ENCODE data around the gene KSR2. TPM values are rescaled to one million over a fixed set of nuclear protein-coding genes. Genes with fewer than 3 reads are reported as not detected.
"Not testable (repeated sequence)": the region's sequence is repeated elsewhere in the genome, so short reads cannot be mapped to it uniquely, and the experiment has no call there.

Gene KSR2
- total and polyA plus RNA-seq, 4 donors: 0.09 to 1.8 (median 0.37) TPM

DNA sequence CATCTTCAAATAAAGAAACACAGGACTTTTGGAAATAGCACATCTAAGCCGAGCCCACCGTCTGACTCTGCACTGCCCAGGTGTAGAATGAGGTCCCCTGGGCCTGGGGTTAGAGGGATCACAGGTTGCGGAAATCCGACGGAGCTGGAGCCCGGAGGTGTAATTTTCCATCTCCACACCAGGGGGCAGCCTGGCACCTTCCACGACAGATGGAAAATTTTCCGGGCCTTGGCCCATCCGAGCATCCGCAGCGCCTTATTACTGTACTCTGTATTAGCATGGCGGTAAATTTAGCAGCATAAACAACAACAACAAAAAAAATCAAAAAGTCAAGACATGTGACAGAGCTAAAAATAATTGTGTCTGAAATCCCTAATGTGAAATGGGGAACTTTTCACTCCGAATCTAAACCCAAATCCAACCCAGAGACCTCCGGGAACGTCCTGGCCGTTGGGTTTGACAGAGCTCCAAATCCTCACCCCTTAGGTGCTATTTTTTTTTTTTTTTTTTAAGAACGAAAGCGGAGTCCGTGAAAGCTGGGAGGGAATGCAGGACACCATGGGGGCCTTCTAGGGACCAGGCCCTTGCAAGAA lies 93.9 kb downstream of the KSR2 start:
- peak; percentile 70 to 74 (median 72) for DNase-seq
- Histone ChIP-seq H3K27me3 (ENCODE audit: control insufficient read depth in 3 of 3, insufficient read depth in 3 of 3, low read length in 2 of 3) (no peaks in the 10 kb centered on the region), H3K9me3 (ENCODE audit: control insufficient read depth in 4 of 4, insufficient read depth in 3 of 4, low read length in 3 of 4) (no peaks in the 10 kb centered on the region), H3K27ac (ENCODE audit: low read depth in 1 of 2, low read length in 1 of 2) (no peak overlapping the region), H3K9ac (ENCODE audit: insufficient read depth in 1 of 2, low read length in 2 of 2) (no peak overlapping the region), H3K36me3 (ENCODE audit: control insufficient read depth in 4 of 4, insufficient read depth in 4 of 4, low read length in 4 of 4) (no peaks in the 10 kb centered on the region), H3K4me1 (ENCODE audit: control insufficient read depth in 5 of 5, insufficient read depth in 5 of 5, low read length in 5 of 5) (no peaks in the 10 kb centered on the region), H3K4me3 (no peak overlapping the region)
- peak; percentile 83 for ATAC-seq (ENCODE audit: insufficient read depth, low FRiP score)
- WGBS, 2 donors: 26 to 32% methylated on average over 19 of the region's 19 CpGs
- TF ChIP-seq, protein P1, sequence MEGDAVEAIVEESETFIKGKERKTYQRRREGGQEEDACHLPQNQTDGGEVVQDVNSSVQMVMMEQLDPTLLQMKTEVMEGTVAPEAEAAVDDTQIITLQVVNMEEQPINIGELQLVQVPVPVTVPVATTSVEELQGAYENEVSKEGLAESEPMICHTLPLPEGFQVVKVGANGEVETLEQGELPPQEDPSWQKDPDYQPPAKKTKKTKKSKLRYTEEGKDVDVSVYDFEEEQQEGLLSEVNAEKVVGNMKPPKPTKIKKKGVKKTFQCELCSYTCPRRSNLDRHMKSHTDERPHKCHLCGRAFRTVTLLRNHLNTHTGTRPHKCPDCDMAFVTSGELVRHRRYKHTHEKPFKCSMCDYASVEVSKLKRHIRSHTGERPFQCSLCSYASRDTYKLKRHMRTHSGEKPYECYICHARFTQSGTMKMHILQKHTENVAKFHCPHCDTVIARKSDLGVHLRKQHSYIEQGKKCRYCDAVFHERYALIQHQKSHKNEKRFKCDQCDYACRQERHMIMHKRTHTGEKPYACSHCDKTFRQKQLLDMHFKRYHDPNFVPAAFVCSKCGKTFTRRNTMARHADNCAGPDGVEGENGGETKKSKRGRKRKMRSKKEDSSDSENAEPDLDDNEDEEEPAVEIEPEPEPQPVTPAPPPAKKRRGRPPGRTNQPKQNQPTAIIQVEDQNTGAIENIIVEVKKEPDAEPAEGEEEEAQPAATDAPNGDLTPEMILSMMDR (IDR thresholded peaks at IDR 0.05; ENCODE audit: control extremely low read depth, extremely low read depth): peak; percentile 65

- 80 to 89% methylated on average over 3 of the region's 3 CpGs for WGBS, 2 donors
- H3K36me3 ChIP-seq (ENCODE audit: control insufficient read depth in 4 of 4, insufficient read depth in 4 of 4, low read length in 4 of 4); H3K9me3 ChIP-seq (ENCODE audit: control insufficient read depth in 4 of 4, insufficient read depth in 3 of 4, low read length in 3 of 4); H3K4me1 ChIP-seq (ENCODE audit: control insufficient read depth in 5 of 5, insufficient read depth in 5 of 5, low read length in 5 of 5); H3K27me3 ChIP-seq (ENCODE audit: control insufficient read depth in 3 of 3, insufficient read depth in 3 of 3, low read length in 2 of 3); ATAC-seq (ENCODE audit: insufficient read depth, low FRiP score); H3K9ac ChIP-seq (ENCODE audit: insufficient read depth in 1 of 2, low read length in 2 of 2); DNase-seq; H3K27ac ChIP-seq (ENCODE audit: low read depth in 1 of 2, low read length in 1 of 2); H3K4me3 ChIP-seq: not testable (repeated sequence)
Measured at GRCh38 chr12:117874198-117874597, 94.6 kb downstream of the KSR2 start.

GRCh38 chr12:117872546-117873169 lies 96.1 kb downstream of the KSR2 start:
- Histone ChIP-seq H3K4me3 (no peak overlapping the region), H3K36me3 (ENCODE audit: control insufficient read depth in 4 of 4, insufficient read depth in 4 of 4, low read length in 4 of 4) (no peaks in the 10 kb centered on the region), H3K9me3 (ENCODE audit: control insufficient read depth in 4 of 4, insufficient read depth in 3 of 4, low read length in 3 of 4) (no peaks in the 10 kb centered on the region), H3K9ac (ENCODE audit: insufficient read depth in 1 of 2, low read length in 2 of 2) (no peak overlapping the region), H3K4me1 (ENCODE audit: control insufficient read depth in 5 of 5, insufficient read depth in 5 of 5, low read length in 5 of 5) (no peaks in the 10 kb centered on the region), H3K27me3 (ENCODE audit: control insufficient read depth in 3 of 3, insufficient read depth in 3 of 3, low read length in 2 of 3) (no peaks in the 10 kb centered on the region), H3K27ac (ENCODE audit: low read depth in 1 of 2, low read length in 1 of 2) (no peak overlapping the region)
- no peak for ATAC-seq (ENCODE audit: insufficient read depth, low FRiP score)
- TF ChIP-seq, protein P1 (IDR thresholded peaks at IDR 0.05; ENCODE audit: control extremely low read depth, extremely low read depth): no peak
- DNase-seq: no peak
- 80 to 81% methylated on average over 7 of the region's 7 CpGs for WGBS, 2 donors

GRCh38 chr12:117869551-117869950 lies 99.2 kb downstream of the KSR2 start:
- Histone ChIP-seq H3K9me3 (ENCODE audit: control insufficient read depth in 4 of 4, insufficient read depth in 3 of 4, low read length in 3 of 4) (peaks cover 0 to 3% (median 0%) of the 10 kb centered on the region in 4 donors), H3K36me3 (ENCODE audit: control insufficient read depth in 4 of 4, insufficient read depth in 4 of 4, low read length in 4 of 4) (no peaks in the 10 kb centered on the region), H3K4me1 (ENCODE audit: control insufficient read depth in 5 of 5, insufficient read depth in 5 of 5, low read length in 5 of 5) (no peaks in the 10 kb centered on the region), H3K4me3 (no peak overlapping the region), H3K27me3 (ENCODE audit: control insufficient read depth in 3 of 3, insufficient read depth in 3 of 3, low read length in 2 of 3) (no peaks in the 10 kb centered on the region), H3K9ac (ENCODE audit: insufficient read depth in 1 of 2, low read length in 2 of 2) (no peak overlapping the region), H3K27ac (ENCODE audit: low read depth in 1 of 2, low read length in 1 of 2) (no peak overlapping the region)
- TF ChIP-seq, protein P1 (IDR thresholded peaks at IDR 0.05; ENCODE audit: control extremely low read depth, extremely low read depth): no peak
- WGBS, 2 donors: 83 to 84% methylated on average over 8 of the region's 8 CpGs
- no peak for ATAC-seq (ENCODE audit: insufficient read depth, low FRiP score)
- DNase-seq: no peak
